Activated CD8-positive, alpha-beta memory T cell treated with anti-CD3 and anti-CD28 coated beads for 48 hours (primary cell): Measurements from ENCODE around the gene PPP3R2.

Experiments
- DNase-seq, 3 experiments: peaks; one replicate each; pipeline ENCODE4 v3.0.0-alpha.2; 2020; ENCODE audit warnings: low read depth in 2 of 3, low spot score in 2 of 3

The PPP3R2 gene

GRCh38 chr9:101594796-101595195 lies at the start of gene PPP3R2:
PPP3R2 (minus strand) TSS chr9:101594969; CDS start chr9:101594921, 48 bp downstream.
- no peak for DNase-seq

GRCh38 chr9:101639785-101640665 lies 45.3 kb upstream of the PPP3R2 start:
- no peak for DNase-seq

GRCh38 chr9:101639311-101639710 lies 44.5 kb upstream of the PPP3R2 start:
- DNase-seq = no peak

- DNase-seq = no peak
Measured at GRCh38 chr9:101636247-101636646, 41.5 kb upstream of the PPP3R2 start.

GRCh38 chr9:101635473-101635872 lies 40.7 kb upstream of the PPP3R2 start:
- DNase-seq = no peak

GRCh38 chr9:101634741-101635409 lies 40.1 kb upstream of the PPP3R2 start:
- no peak for DNase-seq

GRCh38 chr9:101632611-101633010 lies 37.8 kb upstream of the PPP3R2 start:
- no peak for DNase-seq

GRCh38 chr9:101631892-101632291 lies 37.1 kb upstream of the PPP3R2 start:
- DNase-seq = no peak

- DNase-seq = no peak
Measured at GRCh38 chr9:101629636-101630035, 34.9 kb upstream of the PPP3R2 start.

- no peak for DNase-seq
Measured at GRCh38 chr9:101628173-101628572, 33.4 kb upstream of the PPP3R2 start.

GRCh38 chr9:101626295-101626694 lies 31.5 kb upstream of the PPP3R2 start:
- DNase-seq = no peak

- DNase-seq = no peak
Measured at GRCh38 chr9:101625876-101626275, 31.1 kb upstream of the PPP3R2 start.

- no peak for DNase-seq
Measured at GRCh38 chr9:101620452-101620851, 25.7 kb upstream of the PPP3R2 start.

- no peak for DNase-seq
Measured at GRCh38 chr9:101618698-101619097, 23.9 kb upstream of the PPP3R2 start.

GRCh38 chr9:101605547-101605946 lies 10.8 kb upstream of the PPP3R2 start:
- no peak for DNase-seq

- no peak for DNase-seq
Measured at GRCh38 chr9:101604296-101604695, 9.5 kb upstream of the PPP3R2 start.

GRCh38 chr9:101601904-101602765 lies 7.4 kb upstream of the PPP3R2 start:
- no peak for DNase-seq

GRCh38 chr9:101593345-101593744 lies 1.4 kb downstream of the PPP3R2 start:
- no peak for DNase-seq

- DNase-seq = no peak
Measured at GRCh38 chr9:101592788-101593187, 2.0 kb downstream of the PPP3R2 start.

GRCh38 chr9:101591787-101592446 lies 2.9 kb downstream of the PPP3R2 start:
- no peak for DNase-seq

GRCh38 chr9:101590901-101591300 lies 3.9 kb downstream of the PPP3R2 start:
- DNase-seq = no peak
